Astrocyte (in vitro differentiated cells and primary cell): ENCODE measurements around the gene PRSS36.
"Not testable (repeated sequence)": the region's sequence is repeated elsewhere in the genome, so short reads cannot be mapped to it uniquely, and the experiment has no call there.

ENCODE experiments used
- EZH2 ChIP-seq: IDR thresholded peaks from 2 replicates; pipeline ENCODE4 v1.6.1; 2012; ENCODE audit warnings: mild to moderate bottlenecking, low read length, inconsistent platforms; ENCODE audit not compliant: insufficient read depth
- TF ChIP-seq, protein P1 (sequence below): IDR thresholded peaks from 2 replicates; pipeline ENCODE4 v1.5.1; 2011; ENCODE audit warnings: low read depth, mild to moderate bottlenecking, inconsistent platforms, low read length, moderate library complexity; ENCODE audit not compliant: insufficient read depth

DNA sequence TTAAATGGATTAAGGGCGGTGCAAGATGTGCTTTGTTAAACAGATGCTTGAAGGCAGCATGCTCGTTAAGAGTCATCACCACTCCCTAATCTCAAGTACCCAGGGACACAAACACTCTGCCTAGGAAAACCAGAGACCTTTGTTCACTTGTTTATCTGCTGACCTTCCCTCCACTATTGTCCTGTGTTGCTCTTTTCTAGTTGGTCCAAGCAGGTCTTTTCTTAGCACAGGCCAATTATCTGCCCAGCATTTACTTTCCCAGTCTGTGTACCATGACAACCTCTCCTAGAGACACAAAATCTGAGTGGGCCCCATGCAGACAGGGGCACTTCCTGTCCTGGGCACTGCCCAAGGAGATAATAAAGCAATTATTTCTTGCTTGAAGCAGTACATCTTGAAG is 20.2 kb upstream of the PRSS36 start:
- TF ChIP-seq, protein P1, sequence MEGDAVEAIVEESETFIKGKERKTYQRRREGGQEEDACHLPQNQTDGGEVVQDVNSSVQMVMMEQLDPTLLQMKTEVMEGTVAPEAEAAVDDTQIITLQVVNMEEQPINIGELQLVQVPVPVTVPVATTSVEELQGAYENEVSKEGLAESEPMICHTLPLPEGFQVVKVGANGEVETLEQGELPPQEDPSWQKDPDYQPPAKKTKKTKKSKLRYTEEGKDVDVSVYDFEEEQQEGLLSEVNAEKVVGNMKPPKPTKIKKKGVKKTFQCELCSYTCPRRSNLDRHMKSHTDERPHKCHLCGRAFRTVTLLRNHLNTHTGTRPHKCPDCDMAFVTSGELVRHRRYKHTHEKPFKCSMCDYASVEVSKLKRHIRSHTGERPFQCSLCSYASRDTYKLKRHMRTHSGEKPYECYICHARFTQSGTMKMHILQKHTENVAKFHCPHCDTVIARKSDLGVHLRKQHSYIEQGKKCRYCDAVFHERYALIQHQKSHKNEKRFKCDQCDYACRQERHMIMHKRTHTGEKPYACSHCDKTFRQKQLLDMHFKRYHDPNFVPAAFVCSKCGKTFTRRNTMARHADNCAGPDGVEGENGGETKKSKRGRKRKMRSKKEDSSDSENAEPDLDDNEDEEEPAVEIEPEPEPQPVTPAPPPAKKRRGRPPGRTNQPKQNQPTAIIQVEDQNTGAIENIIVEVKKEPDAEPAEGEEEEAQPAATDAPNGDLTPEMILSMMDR = not testable (repeated sequence)
- TF ChIP-seq EZH2 = not testable (repeated sequence)
